ENCODE data around the gene CAMK1G. TPM values are rescaled to one million over a fixed set of nuclear protein-coding genes. Genes with fewer than 3 reads are reported as not detected.

The CAMK1G gene
- total and polyA plus RNA-seq, 9 of the 15 experiments (the other 6 are each of a cell fraction or from before 2014, with no cell fraction given): not detected

- TF ChIP-seq NR2C2 (CRISPR knock-in tag; IDR thresholded peaks at IDR 0.05) (no peak), NR2C2 (tag; IDR thresholded peaks at IDR 0.05) (peak; percentile 90), THRAP3 (IDR thresholded peaks at IDR 0.05; ENCODE audit: borderline replicate concordance) (no peak), KDM2B (CRISPR knock-in tag; IDR thresholded peaks at IDR 0.05) (no peak), NRF1 (conservative IDR thresholded peaks at IDR 0.05 in 1 of 2, IDR thresholded peaks at IDR 0.05 in 1 of 2) (peak; percentile 28 to 54; a peak in 3 of 4 replicates), SRF (CRISPR knock-in tag; IDR thresholded peaks at IDR 0.05) (no peak), MYNN (IDR thresholded peaks at IDR 0.05) (peak; percentile 81; the same call in 1 of the 2 replicates), MYNN (CRISPR knock-in tag; IDR thresholded peaks at IDR 0.05) (no peak), KLF6 (CRISPR knock-in tag; IDR thresholded peaks at IDR 0.05; ENCODE audit: borderline replicate concordance) (0 out of 2 replicates have a peak, but pooled peaks have one; percentile 59), SMARCC2 (IDR thresholded peaks at IDR 0.05; ENCODE audit: low read depth) (peak; percentile 88; the same call in 1 of the 2 replicates), ZBED1 (IDR thresholded peaks at IDR 0.05) (no peak), NR4A1 (CRISPR knock-in tag; IDR thresholded peaks at IDR 0.05) (no peak), NR4A1 (tag; IDR thresholded peaks at IDR 0.05) (0 out of 2 replicates have a peak, but pooled peaks have one; percentile 55), DPF2 (IDR thresholded peaks at IDR 0.05) (peak; percentile 93), NFIC (IDR thresholded peaks at IDR 0.05) (peak; percentile 97), ZKSCAN8 (CRISPR knock-in tag; IDR thresholded peaks at IDR 0.05) (peak; percentile 48; the same call in 1 of the 2 replicates), HDAC1 (IDR thresholded peaks at IDR 0.05) (peak in 1 of 2 experiments; percentile 10; a peak in 1 of 4 replicates), JUND (IDR thresholded peaks at IDR 0.05; ENCODE audit: borderline replicate concordance, low read depth, low read length) (peak; percentile 82), JUND (tag; IDR thresholded peaks at IDR 0.05; ENCODE audit: borderline replicate concordance, low read depth, low read length) (peak; percentile 87; the same call in 2 of the 3 replicates), SETDB1 (IDR thresholded peaks at IDR 0.05; ENCODE audit: low read length) (no peak), RBFOX2 (IDR thresholded peaks at IDR 0.05; ENCODE audit: low read depth, low read length) (no peak), ZKSCAN3 (CRISPR knock-in tag; IDR thresholded peaks at IDR 0.05) (no peak), RCOR1 (IDR thresholded peaks at IDR 0.05; ENCODE audit: borderline replicate concordance in 1 of 2, low read depth in 2 of 2, low read length in 2 of 2) (peak in 1 of 2 experiments; percentile 12; a peak in 2 of 4 replicates)
- TF ChIP-seq, protein P1, sequence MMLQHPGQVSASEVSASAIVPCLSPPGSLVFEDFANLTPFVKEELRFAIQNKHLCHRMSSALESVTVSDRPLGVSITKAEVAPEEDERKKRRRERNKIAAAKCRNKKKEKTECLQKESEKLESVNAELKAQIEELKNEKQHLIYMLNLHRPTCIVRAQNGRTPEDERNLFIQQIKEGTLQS (IDR thresholded peaks at IDR 0.05): peak; percentile 83
- TF ChIP-seq, protein P1 (CRISPR knock-in tag; conservative IDR thresholded peaks at IDR 0.05): no peak
- TF ChIP-seq, protein P2, sequence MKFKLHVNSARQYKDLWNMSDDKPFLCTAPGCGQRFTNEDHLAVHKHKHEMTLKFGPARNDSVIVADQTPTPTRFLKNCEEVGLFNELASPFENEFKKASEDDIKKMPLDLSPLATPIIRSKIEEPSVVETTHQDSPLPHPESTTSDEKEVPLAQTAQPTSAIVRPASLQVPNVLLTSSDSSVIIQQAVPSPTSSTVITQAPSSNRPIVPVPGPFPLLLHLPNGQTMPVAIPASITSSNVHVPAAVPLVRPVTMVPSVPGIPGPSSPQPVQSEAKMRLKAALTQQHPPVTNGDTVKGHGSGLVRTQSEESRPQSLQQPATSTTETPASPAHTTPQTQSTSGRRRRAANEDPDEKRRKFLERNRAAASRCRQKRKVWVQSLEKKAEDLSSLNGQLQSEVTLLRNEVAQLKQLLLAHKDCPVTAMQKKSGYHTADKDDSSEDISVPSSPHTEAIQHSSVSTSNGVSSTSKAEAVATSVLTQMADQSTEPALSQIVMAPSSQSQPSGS (CRISPR knock-in tag; IDR thresholded peaks at IDR 0.05): no peak
Observed at GRCh38 chr1:209648931-209649776, 65.6 kb downstream of the CAMK1G start (continued).
